CD14-positive monocyte (primary cell): ENCODE results near the gene RFX6. TPM values are rescaled to one million over a fixed set of nuclear protein-coding genes. Genes with fewer than 3 reads are reported as not detected.

Experiments
- DNase-seq, 3 donors: peaks; one replicate each; pipeline ENCODE4 v3.0.0-alpha.2; 2011 to 2022
- H2AFZ ChIP-seq: 2 replicates; pipeline ENCODE4 v1.6.0; 2012; ENCODE audit warnings: mild to moderate bottlenecking, low read depth, low read length, inconsistent platforms; ENCODE audit not compliant: insufficient read depth, poor library complexity, severe bottlenecking
- H3K27ac ChIP-seq, 2 donors: 1 replicate in 1 of 2; 2 replicates in 1 of 2; pipeline ENCODE4 v1.5.1; 2012 to 2013; ENCODE audit warnings: low read length in 2 of 2, control low read depth in 1 of 2, inconsistent platforms in 1 of 2, low read depth in 1 of 2, mild to moderate bottlenecking in 1 of 2
- H3K27me3 ChIP-seq, 2 donors: one replicate each; pipeline versions ENCODE4 v1.6.0 to v1.6.1; 2011 to 2013; ENCODE audit warnings: low read length in 2 of 2; ENCODE audit not compliant: control insufficient read depth in 2 of 2, insufficient read depth in 2 of 2
- H3K36me3 ChIP-seq, 2 donors: replicated peaks in 1 of 2; 1 replicate in 1 of 2; 2 replicates in 1 of 2; pipeline versions ENCODE4 v1.5.1 to v1.6.1; 2012 to 2013; ENCODE audit warnings: low read length in 2 of 2, control low read depth in 1 of 2, inconsistent platforms in 1 of 2, mild to moderate bottlenecking in 1 of 2; ENCODE audit not compliant: insufficient read depth in 2 of 2, control insufficient read depth in 1 of 2
- H3K4me1 ChIP-seq, 2 donors: 1 replicate in 1 of 2; 2 replicates in 1 of 2; pipeline versions ENCODE4 v1.5.1 to v1.6.1; 2012 to 2013; ENCODE audit warnings: low read length in 2 of 2, control low read depth in 1 of 2, inconsistent platforms in 1 of 2, mild to moderate bottlenecking in 1 of 2, moderate library complexity in 1 of 2; ENCODE audit not compliant: insufficient read depth in 2 of 2, control insufficient read depth in 1 of 2
- H3K4me2 ChIP-seq: replicated peaks from 2 replicates; pipeline ENCODE3; 2012; ENCODE audit warnings: low read length, moderate library complexity, mild to moderate bottlenecking; ENCODE audit not compliant: poor library complexity, severe bottlenecking; ENCODE audit errors: extremely low read depth
- H3K4me3 ChIP-seq, 3 experiments: fragments of 200-600 bp in 1 of 3; sonication (generic) in 1 of 3; replicated peaks in 1 of 3; 1 replicate in 2 of 3; 2 replicates in 1 of 3; pipeline ENCODE4 v1.5.1; 2011 to 2013; ENCODE audit warnings: low read length in 3 of 3, mild to moderate bottlenecking in 3 of 3, control low read depth in 2 of 3, low read depth in 2 of 3, inconsistent platforms in 1 of 3, moderate library complexity in 1 of 3
- H3K79me2 ChIP-seq: 2 replicates; pipeline ENCODE4 v1.6.0; 2012; ENCODE audit warnings: mild to moderate bottlenecking, control low read depth, inconsistent platforms, low read length, moderate library complexity; ENCODE audit not compliant: insufficient read depth
- H3K9ac ChIP-seq: 2 replicates; pipeline ENCODE4 v1.6.0; 2017; ENCODE audit warnings: low read length, mild to moderate bottlenecking; ENCODE audit not compliant: insufficient read depth, poor library complexity, severe bottlenecking
- H3K9me3 ChIP-seq, 2 donors: replicated peaks in 1 of 2; 1 replicate in 1 of 2; 2 replicates in 1 of 2; pipeline versions ENCODE4 v1.5.1 to v1.6.1; 2012 to 2013; ENCODE audit warnings: low read length in 2 of 2, control low read depth in 1 of 2; ENCODE audit not compliant: control insufficient read depth in 1 of 2, insufficient read depth in 1 of 2
- H4K20me1 ChIP-seq: 2 replicates; pipeline ENCODE4 v1.6.0; 2012; ENCODE audit warnings: mild to moderate bottlenecking, low read length, control low read depth, moderate library complexity; ENCODE audit not compliant: insufficient read depth
- H3K27ac Mint-ChIP-seq, 7 donors: one replicate each; pipeline ENCODE4 v1.8.0; 2020; ENCODE audit warnings: mild to moderate bottlenecking in 7 of 7, mixed read lengths in 7 of 7, moderate library complexity in 6 of 7, inconsistent platforms in 2 of 7
- H3K27me3 Mint-ChIP-seq, 3 donors: one replicate each; pipeline ENCODE4 v1.8.0; 2021 to 2022; ENCODE audit warnings: low read depth in 3 of 3, mild to moderate bottlenecking in 3 of 3, mixed read lengths in 3 of 3, moderate library complexity in 3 of 3, inconsistent platforms in 1 of 3
- H3K36me3 Mint-ChIP-seq, 2 donors: one replicate each; pipeline ENCODE4 v1.8.0; 2020; ENCODE audit warnings: mixed read lengths in 2 of 2, inconsistent platforms in 1 of 2, mild to moderate bottlenecking in 1 of 2
- H3K4me1 Mint-ChIP-seq: one replicate; pipeline ENCODE4 v1.8.0; 2020; ENCODE audit warnings: mild to moderate bottlenecking, mixed read lengths
- H3K4me3 Mint-ChIP-seq, 2 donors: one replicate each; pipeline ENCODE4 v1.8.0; 2020; ENCODE audit warnings: mild to moderate bottlenecking in 2 of 2, mixed read lengths in 2 of 2, moderate library complexity in 1 of 2
- H3K9me3 Mint-ChIP-seq, 7 donors: one replicate each; pipeline ENCODE4 v1.8.0; 2020 to 2022; ENCODE audit warnings: mixed read lengths in 7 of 7, mild to moderate bottlenecking in 6 of 7, moderate library complexity in 6 of 7, inconsistent platforms in 2 of 7
- WGBS: methylation state at CpG from one replicate; pipeline ENCODE4 v1.1.5; 2013; ENCODE audit warnings: missing lambda C conversion rate; ENCODE audit not compliant: insufficient coverage; 5-methylcytosine and 5-hydroxymethylcytosine counted together
- intact Hi-C, 2 donors: fragments of 100-400 bp; cut with micrococcal nuclease; formaldehyde crosslinking; loops; one replicate each; pipeline versions ENCODE4 v1.15.0 to v1.15.1; 2023
- polyA plus RNA-seq, 3 donors: library from polyadenylated mRNA; depleted of rRNA in 1 of 3; unstranded in 2 of 3; stranded (reverse) in 1 of 3; fragments of 300-500 nt in 2 of 3; fragments of >200 nt in 1 of 3; fragmentation: Illumina TruSeq in 2 of 3; gene quantifications; 1 replicate in 2 of 3; 2 replicates in 1 of 3; pipeline ENCODE4 v1.2.3, GENCODE V29; 2012 to 2021
- TF ChIP-seq, protein P1 (sequence below): fragments of 200-600 bp; IDR thresholded peaks from one replicate; pipeline ENCODE4 v1.8.0; 2022; ENCODE audit warnings: antibody characterized with exemption, mild to moderate bottlenecking

Gene RFX6
- polyA plus RNA-seq, 3 donors = not detected

DNA sequence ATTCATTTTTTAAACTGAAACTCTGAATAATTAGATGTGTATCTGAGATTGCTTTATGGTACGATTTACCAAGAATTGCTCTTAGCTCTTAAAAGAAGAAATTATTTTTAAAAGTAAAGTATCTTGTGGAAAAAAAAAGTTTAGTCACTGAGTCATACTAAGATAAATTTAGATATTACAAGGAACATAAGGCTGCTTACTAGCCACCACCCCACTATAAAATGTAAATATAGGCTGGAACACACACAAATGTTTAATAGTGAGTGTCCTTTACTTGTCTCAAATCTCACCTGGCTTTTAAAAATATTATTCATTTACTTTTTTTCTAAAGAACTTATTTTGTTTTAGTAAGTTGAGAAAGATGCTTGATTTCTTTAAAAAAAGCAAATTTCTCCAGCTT, 17.6 kb downstream of the RFX6 start:
- Mint-ChIP-seq H3K36me3 (no peaks in the 10 kb centered on the region), H3K9me3 (peaks cover 0 to 4% (median 0%) of the 10 kb centered on the region in 7 donors), H3K4me1 (no peaks in the 10 kb centered on the region), H3K27me3 (no peaks in the 10 kb centered on the region), H3K4me3 (no peak overlapping the region), H3K27ac (no peak overlapping the region)
- intact Hi-C loops = no loop called here
- Histone ChIP-seq H3K9ac (no peak overlapping the region), H3K27ac (no peak overlapping the region), H3K36me3 (no peaks in the 10 kb centered on the region), H4K20me1 (no peaks in the 10 kb centered on the region), H3K4me3 (no peak overlapping the region), H3K4me2 (no peak overlapping the region), H3K79me2 (no peaks in the 10 kb centered on the region), H3K27me3 (no peaks in the 10 kb centered on the region), H3K9me3 (no peaks in the 10 kb centered on the region), H2AFZ (no peak overlapping the region), H3K4me1 (no peaks in the 10 kb centered on the region)
- WGBS = no CpG with 5 or more reads among the region's 1 CpG
- no peak for DNase-seq
- TF ChIP-seq, protein P1, sequence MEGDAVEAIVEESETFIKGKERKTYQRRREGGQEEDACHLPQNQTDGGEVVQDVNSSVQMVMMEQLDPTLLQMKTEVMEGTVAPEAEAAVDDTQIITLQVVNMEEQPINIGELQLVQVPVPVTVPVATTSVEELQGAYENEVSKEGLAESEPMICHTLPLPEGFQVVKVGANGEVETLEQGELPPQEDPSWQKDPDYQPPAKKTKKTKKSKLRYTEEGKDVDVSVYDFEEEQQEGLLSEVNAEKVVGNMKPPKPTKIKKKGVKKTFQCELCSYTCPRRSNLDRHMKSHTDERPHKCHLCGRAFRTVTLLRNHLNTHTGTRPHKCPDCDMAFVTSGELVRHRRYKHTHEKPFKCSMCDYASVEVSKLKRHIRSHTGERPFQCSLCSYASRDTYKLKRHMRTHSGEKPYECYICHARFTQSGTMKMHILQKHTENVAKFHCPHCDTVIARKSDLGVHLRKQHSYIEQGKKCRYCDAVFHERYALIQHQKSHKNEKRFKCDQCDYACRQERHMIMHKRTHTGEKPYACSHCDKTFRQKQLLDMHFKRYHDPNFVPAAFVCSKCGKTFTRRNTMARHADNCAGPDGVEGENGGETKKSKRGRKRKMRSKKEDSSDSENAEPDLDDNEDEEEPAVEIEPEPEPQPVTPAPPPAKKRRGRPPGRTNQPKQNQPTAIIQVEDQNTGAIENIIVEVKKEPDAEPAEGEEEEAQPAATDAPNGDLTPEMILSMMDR = no peak

DNA sequence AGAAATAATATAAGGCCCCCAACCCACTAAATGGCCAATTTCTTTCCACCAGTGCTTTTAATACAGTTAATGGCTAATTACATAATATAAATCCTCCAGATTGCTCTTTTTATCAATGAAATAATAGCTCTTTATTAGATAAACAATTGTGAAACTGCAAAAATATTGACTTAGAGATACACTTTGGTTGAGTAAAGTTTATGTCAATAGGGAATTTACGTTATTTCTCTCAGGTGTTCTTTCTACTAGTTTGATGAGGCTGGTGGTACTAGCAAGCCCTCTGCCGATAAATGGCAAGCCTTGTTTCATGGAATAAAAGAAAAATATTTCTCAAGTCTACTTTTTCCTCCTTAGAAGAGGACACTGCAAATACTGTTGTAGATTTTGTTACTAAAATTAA, 18.9 kb downstream of the RFX6 start:
- no peak for DNase-seq
- WGBS = 100% methylated on average over 1 of the region's 2 CpGs
- Histone ChIP-seq H3K27me3 (no peaks in the 10 kb centered on the region), H3K79me2 (no peaks in the 10 kb centered on the region), H4K20me1 (no peaks in the 10 kb centered on the region), H3K9me3 (no peaks in the 10 kb centered on the region), H3K9ac (no peak overlapping the region), H3K4me2 (no peak overlapping the region), H3K36me3 (no peaks in the 10 kb centered on the region), H3K4me3 (no peak overlapping the region), H3K4me1 (no peaks in the 10 kb centered on the region), H2AFZ (no peak overlapping the region), H3K27ac (no peak overlapping the region)
- intact Hi-C loops = no loop called here
- Mint-ChIP-seq H3K27me3 (peaks cover 0 to 2% (median 0%) of the 10 kb centered on the region in 3 donors), H3K4me3 (no peak overlapping the region), H3K4me1 (no peaks in the 10 kb centered on the region), H3K36me3 (no peaks in the 10 kb centered on the region), H3K27ac (no peak overlapping the region), H3K9me3 (peaks cover 0 to 4% (median 0%) of the 10 kb centered on the region in 7 donors)
- TF ChIP-seq, protein P1 = no peak
